K562 (cell line): Measurements from ENCODE around the gene CCDC148. TPM values are rescaled to one million over a fixed set of nuclear protein-coding genes. Genes with fewer than 3 reads are reported as not detected.

ENCODE experiments used
- ARID1B ChIP-seq: fragments of 450-650 bp; IDR thresholded peaks from 2 replicates; pipeline ENCODE4 v1.6.1; 2016; ENCODE audit warnings: antibody characterized with exemption, mild to moderate bottlenecking, inconsistent platforms
- BACH1 ChIP-seq: fragments of 200-800 bp; sonication (Bioruptor generic); IDR thresholded peaks from 2 replicates; pipeline ENCODE4 v1.6.1; 2016; ENCODE audit warnings: missing genetic modification characterization, missing compliant biosample characterization
- CBFA2T3 ChIP-seq: fragments of 450-650 bp; IDR thresholded peaks from 2 replicates; pipeline ENCODE4 v1.6.1; 2017
- CBX8 ChIP-seq: fragments of 200-600 bp; sonication (generic); IDR thresholded peaks from 2 replicates; pipeline ENCODE4 v1.6.1; 2012; ENCODE audit warnings: borderline replicate concordance, mixed run types, low read depth, mild to moderate bottlenecking, moderate library complexity, mixed read lengths, low read length, control low read depth, inconsistent platforms; ENCODE audit not compliant: poor library complexity, severe bottlenecking; ENCODE audit errors: extremely low read depth
- CC2D1A ChIP-seq: fragments of 450-650 bp; IDR thresholded peaks from 2 replicates; pipeline ENCODE4 v1.6.1; 2017; ENCODE audit warnings: mild to moderate bottlenecking
- EP300 ChIP-seq: IDR thresholded peaks from 2 replicates; pipeline ENCODE4 v1.6.1; 2012; ENCODE audit warnings: low read length, improper control_type of control experiment
- HMBOX1 ChIP-seq: sonication (generic); IDR thresholded peaks from 2 replicates; pipeline ENCODE4 v1.6.1; 2016
- NFIC ChIP-seq: fragments of 450-650 bp; IDR thresholded peaks from 2 replicates; pipeline ENCODE4 v1.6.1; 2017; ENCODE audit warnings: mild to moderate bottlenecking, inconsistent platforms
- SMARCA4 ChIP-seq: fragments of 450-650 bp; IDR thresholded peaks from 2 replicates; pipeline ENCODE4 v1.6.1; 2016
- TEAD4 ChIP-seq, 2 experiments: sonication (generic) in 1 of 2; formaldehyde crosslinking in 1 of 2; IDR thresholded peaks; 2 replicates each; pipeline versions ENCODE4 v1.6.1 to v1.8.0; 2012 to 2022; ENCODE audit warnings: borderline replicate concordance in 1 of 2, inconsistent platforms in 1 of 2, low read length in 1 of 2, mild to moderate bottlenecking in 1 of 2, missing genetic modification reagents in 1 of 2
- ZNF407 ChIP-seq: fragments of 450-650 bp; IDR thresholded peaks from 2 replicates; pipeline ENCODE4 v1.6.1; 2016; ENCODE audit warnings: low read depth
- polyA plus RNA-seq, 8 experiments: library from polyadenylated mRNA; depleted of rRNA in 4 of 8; stranded (reverse) in 5 of 8; unstranded in 3 of 8; fragments of >200 nt; fragmentation: Nextera tagmentation in 2 of 8; fragmentation: Illumina TruSeq in 1 of 8; extraction: Ambion mirVana in 2 of 8; extraction: Trizol in 1 of 8; gene quantifications; 2 replicates each; pipeline versions ENCODE4 v1.2.1 to v1.2.3, GENCODE V29; 2011 to 2014; ENCODE audit warnings: inconsistent platforms in 1 of 8, missing spikeins in 1 of 8
- total RNA-seq, 7 experiments: library from RNA; depleted of rRNA in 6 of 7; stranded (reverse); fragments of >200 nt in 6 of 7; fragmentation: Illumina TruSeq in 2 of 7; extraction: Trizol in 2 of 7; gene quantifications; 2 replicates each; pipeline versions ENCODE4 v1.2.1 to v1.2.3, GENCODE V29; 2011 to 2021; ENCODE audit warnings: low replicate concordance in 1 of 7

Gene CCDC148
- total and polyA plus RNA-seq, 9 of the 15 experiments (the other 6 are each of a cell fraction or from before 2014, with no cell fraction given), result 0.10 to 1.4 (median 0.65) TPM

- TF ChIP-seq HMBOX1, result peak; percentile 81
- peak; percentile 71; the same call in 1 of the 2 replicates for TF ChIP-seq EP300
- no peak for TF ChIP-seq BACH1 (tag)
- TF ChIP-seq CBFA2T3, result peak; percentile 49
- no peak for TF ChIP-seq CBX8
- TF ChIP-seq ARID1B, result peak; percentile 56
- peak; percentile 34; the same call in 1 of the 2 replicates for TF ChIP-seq SMARCA4
- TF ChIP-seq ZNF407, result peak; percentile 71
- 0 out of 2 replicates have a peak, but pooled peaks have one; percentile 28 for TF ChIP-seq CC2D1A
- TF ChIP-seq NFIC, result peak; percentile 86
- TF ChIP-seq TEAD4 (IDR thresholded peaks at IDR 0.05; ENCODE audit: low read length), result 0 out of 2 replicates have a peak, but pooled peaks have one; percentile 14
- TF ChIP-seq TEAD4 (CRISPR knock-in tag; IDR thresholded peaks at IDR 0.05; ENCODE audit: borderline replicate concordance), result no peak
- TF ChIP-seq, all 486 proteins: peak for 19
These were observed 130.7 kb downstream of the CCDC148 start (continued) for GRCh38 chr2:158325782-158326340.
